GM15510 (cell line): Measurements from ENCODE around the gene HECTD4.

ENCODE experiments used
- POLR2A ChIP-seq: IDR thresholded peaks from 3 replicates; pipeline ENCODE4 v1.6.1; 2011; ENCODE audit warnings: borderline replicate concordance; ENCODE audit not compliant: insufficient read length; ENCODE audit errors: extremely low read depth

HECTD4 gene

DNA sequence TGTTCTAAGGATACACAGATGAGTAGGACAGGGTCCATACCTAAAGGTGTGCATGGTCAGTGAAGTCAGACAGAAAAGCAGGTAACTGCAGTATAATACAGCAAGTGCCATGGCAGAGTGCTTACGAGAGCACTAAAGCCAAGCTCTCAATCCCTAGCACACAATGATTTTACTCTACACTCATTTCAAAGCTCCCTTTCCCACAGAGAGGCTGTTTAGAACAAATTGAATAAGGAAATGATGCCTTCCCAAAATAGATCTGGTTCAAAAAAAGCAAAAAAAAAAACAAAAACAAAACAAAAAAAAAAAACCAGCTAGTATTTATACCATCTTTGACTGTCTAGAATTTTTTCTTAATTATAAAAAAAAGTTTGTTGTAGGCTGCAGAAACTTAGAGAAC is 74.1 kb downstream of the HECTD4 start:
- no peak for TF ChIP-seq POLR2A

DNA sequence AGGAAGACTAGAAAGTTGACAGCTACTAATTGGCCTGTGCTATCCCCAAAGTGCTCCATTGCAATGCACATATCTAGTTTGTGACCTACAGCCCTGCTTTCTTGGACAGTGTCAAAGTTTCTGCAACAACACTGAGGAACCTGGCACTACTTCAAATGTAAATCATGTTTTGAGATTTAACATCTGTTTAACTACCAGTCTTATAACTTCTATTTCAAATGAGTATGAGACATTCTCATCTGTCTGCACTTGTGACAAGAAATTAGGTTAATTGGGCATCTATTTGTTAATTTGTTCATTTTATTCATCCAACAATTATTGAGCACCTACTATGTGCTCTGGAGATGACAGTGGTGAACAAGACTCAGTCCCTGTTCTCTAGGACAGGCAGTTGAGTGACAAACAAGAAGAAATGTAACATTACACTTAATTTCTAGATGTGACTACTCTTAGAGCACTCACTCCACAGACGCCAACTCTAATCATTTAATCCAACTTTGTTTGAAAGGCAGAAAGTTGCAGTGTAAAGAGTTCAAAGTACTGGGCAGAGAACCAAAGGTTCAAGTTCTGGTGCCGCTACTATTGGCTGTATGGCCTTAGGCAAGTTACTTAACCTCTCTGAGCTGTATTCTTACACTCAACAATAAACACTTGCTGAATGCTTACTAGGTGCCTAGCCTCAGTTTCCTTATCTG is 74.8 kb downstream of the HECTD4 start:
- no peak for TF ChIP-seq POLR2A

- no peak for TF ChIP-seq POLR2A
Measured at GRCh38 chr12:112305951-112306350, 76.3 kb downstream of the HECTD4 start.

- TF ChIP-seq POLR2A, result no peak
Measured at GRCh38 chr12:112304436-112304835, 77.8 kb downstream of the HECTD4 start.

DNA sequence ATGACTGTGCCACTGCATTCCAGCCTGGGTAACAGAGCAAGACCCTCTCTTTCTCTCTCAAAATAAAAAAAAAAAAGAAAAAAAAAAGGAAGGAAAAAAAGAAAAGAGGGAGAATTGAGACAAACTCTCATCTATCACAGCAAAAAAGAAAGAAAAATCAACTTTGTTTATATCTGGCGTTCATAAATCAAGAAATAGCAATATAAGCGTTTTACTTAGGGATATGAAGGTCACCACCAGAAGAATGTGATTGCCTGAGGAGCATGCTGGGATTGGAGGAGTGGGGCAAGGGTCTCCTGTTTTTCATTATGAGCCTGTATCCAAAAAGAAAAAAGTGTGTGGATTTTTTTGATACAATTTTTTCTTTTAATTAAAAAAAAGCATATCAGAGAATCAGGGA is 78.4 kb downstream of the HECTD4 start:
- no peak for TF ChIP-seq POLR2A

DNA sequence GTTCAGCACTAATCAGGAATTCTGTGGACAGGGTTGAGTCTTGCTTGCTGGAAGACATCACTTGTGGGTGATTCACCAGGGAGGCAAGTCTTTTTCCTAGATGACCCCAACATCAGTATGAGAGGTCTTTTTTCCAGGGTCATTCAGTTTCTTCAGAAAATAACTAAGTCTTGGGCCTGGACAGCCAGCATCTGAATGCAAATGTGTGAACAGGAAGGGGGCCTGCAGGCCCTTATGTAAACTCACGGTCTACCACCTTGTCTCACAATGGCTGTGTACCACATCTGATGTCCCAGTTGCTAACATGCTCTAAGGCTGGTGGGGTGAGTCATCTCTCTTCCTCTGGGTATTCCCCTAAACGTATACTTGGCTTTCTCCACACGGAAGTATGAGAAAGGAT is 79.2 kb downstream of the HECTD4 start:
- TF ChIP-seq POLR2A, result no peak

- TF ChIP-seq POLR2A, result no peak
Measured at GRCh38 chr12:112299704-112300103, 82.5 kb downstream of the HECTD4 start.

DNA sequence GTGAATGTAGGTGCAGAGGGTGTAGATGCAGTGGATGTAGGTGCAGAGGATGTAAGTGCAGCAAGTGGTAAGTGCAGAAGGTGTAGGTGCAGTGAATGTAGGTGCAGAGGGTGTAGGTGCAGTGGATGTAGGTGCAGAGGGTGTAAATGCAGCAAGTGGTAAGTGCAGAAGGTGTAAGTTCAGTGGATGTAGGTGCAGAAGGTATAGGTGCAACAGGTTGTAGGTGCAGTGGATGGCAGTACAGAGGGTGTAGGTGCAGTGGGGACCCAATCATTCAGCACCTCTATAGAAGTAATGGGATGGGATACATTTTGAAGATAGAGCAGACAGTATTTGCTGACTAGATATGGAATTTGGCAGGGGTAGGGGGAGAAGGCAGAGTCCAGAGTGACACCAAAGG is 85.0 kb downstream of the HECTD4 start:
- TF ChIP-seq POLR2A, result no peak

DNA sequence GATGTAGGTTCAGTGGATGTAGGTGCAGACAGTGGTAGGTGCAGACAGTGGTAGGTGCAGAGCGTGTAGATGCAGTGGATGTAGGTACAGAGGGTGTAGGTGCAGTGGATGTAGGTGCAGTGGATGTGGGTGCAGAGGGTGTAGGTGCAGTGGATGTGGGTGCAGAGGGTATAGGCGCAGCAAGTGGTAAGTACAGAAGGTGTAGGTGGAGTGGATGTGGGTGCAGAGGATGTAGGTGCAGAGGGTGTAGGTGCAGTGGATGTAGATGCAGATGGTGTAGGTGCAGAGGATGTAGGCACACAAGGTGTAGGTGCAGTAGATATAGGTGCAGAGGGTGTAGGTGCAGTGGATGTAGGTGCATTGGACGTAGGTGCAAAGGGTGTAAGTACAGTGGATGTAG is 86.0 kb downstream of the HECTD4 start:
- no peak for TF ChIP-seq POLR2A

GRCh38 chr12:112294793-112295192 is 87.4 kb downstream of the HECTD4 start:
- TF ChIP-seq POLR2A, result no peak

DNA sequence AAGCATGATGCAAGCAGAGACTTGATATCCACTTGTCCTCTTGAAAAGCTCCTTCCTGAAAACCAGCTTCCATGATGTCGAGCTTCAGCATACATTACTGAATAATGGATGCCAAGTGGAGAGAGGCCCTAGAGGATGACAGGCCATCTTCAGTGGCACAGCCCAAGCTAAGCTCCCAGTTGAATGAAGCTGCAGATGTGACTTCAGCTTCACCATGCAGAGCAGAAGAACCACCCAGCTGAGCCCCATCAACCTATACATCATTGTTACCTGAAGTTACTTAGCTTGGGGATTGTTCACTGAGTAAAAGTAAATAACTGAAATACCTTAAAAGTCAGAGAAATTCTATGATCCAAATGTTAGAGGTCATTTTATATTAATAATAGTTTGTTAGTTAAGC is 93.6 kb downstream of the HECTD4 start:
- TF ChIP-seq POLR2A, result no peak

- TF ChIP-seq POLR2A, result no peak
Measured at GRCh38 chr12:112285600-112286401, 96.4 kb downstream of the HECTD4 start.

DNA sequence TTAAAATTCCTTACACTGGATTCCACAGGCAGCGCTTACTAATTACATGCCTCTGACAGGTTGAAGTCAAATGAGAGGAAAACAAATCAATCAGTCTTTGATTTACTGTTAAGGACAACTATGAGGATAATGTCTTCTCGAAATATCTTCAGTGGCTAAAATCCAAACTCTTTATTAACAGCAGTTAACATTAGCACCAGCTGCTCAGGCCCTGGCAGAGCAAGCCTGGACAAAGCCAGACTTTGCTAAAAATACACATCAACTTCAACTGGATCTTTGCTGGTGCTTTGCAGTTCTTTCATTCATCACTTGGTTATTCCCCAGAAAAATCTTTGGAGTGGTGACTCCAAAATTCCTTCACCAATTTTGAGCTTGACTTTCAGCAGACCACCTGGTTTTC is 98.7 kb downstream of the HECTD4 start:
- no peak for TF ChIP-seq POLR2A

DNA sequence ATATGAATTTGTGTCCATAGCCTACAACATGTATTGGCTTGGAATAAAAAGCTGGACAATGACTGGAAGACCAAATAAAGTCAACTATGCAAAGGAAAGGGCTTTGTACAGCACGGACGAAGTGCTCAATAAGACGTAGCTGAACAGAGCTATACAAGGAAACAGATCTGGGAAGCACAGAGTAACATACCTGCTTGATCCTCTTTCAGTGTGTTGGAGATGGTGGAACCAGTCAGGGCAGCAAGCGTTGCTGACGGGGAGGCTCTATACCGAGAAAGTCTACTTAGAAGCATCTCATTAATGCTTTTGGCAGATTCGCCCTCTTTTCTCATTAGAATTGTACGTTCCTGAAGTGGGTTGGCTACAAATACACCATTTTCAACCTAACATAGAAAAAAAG is 99.3 kb downstream of the HECTD4 start:
- TF ChIP-seq POLR2A, result no peak

GRCh38 chr12:112275836-112276235 is 106.4 kb downstream of the HECTD4 start:
- TF ChIP-seq POLR2A, result no peak

GRCh38 chr12:112275207-112275606 is 107.0 kb downstream of the HECTD4 start:
- TF ChIP-seq POLR2A, result no peak
